ENCODE measurements around the gene ACBD4.

The ACBD4 gene

GRCh38 chr17:45104497-45104896, 31.0 kb upstream of the ACBD4 start:
- no peaks in the 10 kb centered on the region for H3K27me3 ChIP-seq (ENCODE audit: low read depth, low read length)
- no peak overlapping the region for H3K27ac ChIP-seq (ENCODE audit: low read length)
- no peak overlapping the region for H3K4me3 ChIP-seq (ENCODE audit: low read length)
- H3K79me2 ChIP-seq (ENCODE audit: low read length), result no peaks in the 10 kb centered on the region
- no peak overlapping the region for H3K9ac ChIP-seq (ENCODE audit: low read length)
- H4K20me1 ChIP-seq (ENCODE audit: insufficient read depth, low read length), result no peaks in the 10 kb centered on the region
- H3K36me3 ChIP-seq (replicated peaks; ENCODE audit: low read depth, low read length), result peaks cover 72% of the 10 kb centered on the region
- H3K4me2 ChIP-seq (ENCODE audit: low read length), result no peak overlapping the region
- TF ChIP-seq CTCF (IDR thresholded peaks at IDR 0.05; ENCODE audit: low read depth, low read length), result no peak
- TF ChIP-seq EZH2phosphoT487 (IDR thresholded peaks at IDR 0.05; ENCODE audit: low read depth), result no peak
- no peak overlapping the region for H2AFZ ChIP-seq (ENCODE audit: low read depth, low read length)
- H3K9me3 ChIP-seq (ENCODE audit: insufficient read depth, low read length), result no peaks in the 10 kb centered on the region
- no peaks in the 10 kb centered on the region for H3K4me1 ChIP-seq (ENCODE audit: low read length)

- TF ChIP-seq CTCF (IDR thresholded peaks at IDR 0.05; ENCODE audit: low read depth, low read length), result 0 out of 2 replicates have a peak, but pooled peaks have one; percentile 5
- TF ChIP-seq EZH2phosphoT487 (IDR thresholded peaks at IDR 0.05; ENCODE audit: low read depth), result no peak
- Histone ChIP-seq H3K4me1 (ENCODE audit: low read length) (no peaks in the 10 kb centered on the region), H3K27ac (ENCODE audit: low read length) (no peak overlapping the region), H3K4me3 (ENCODE audit: low read length) (no peak overlapping the region), H3K79me2 (ENCODE audit: low read length) (no peaks in the 10 kb centered on the region), H3K9ac (ENCODE audit: low read length) (no peak overlapping the region), H3K27me3 (ENCODE audit: low read depth, low read length) (no peaks in the 10 kb centered on the region), H3K4me2 (ENCODE audit: low read length) (no peak overlapping the region), H2AFZ (ENCODE audit: low read depth, low read length) (no peak overlapping the region), H3K9me3 (ENCODE audit: insufficient read depth, low read length) (no peaks in the 10 kb centered on the region), H4K20me1 (ENCODE audit: insufficient read depth, low read length) (no peaks in the 10 kb centered on the region), H3K36me3 (replicated peaks; ENCODE audit: low read depth, low read length) (peaks cover 68% of the 10 kb centered on the region)
Measured at GRCh38 chr17:45104907-45105624, 30.4 kb upstream of the ACBD4 start.

GRCh38 chr17:45106096-45106495, 29.4 kb upstream of the ACBD4 start:
- no peak for TF ChIP-seq EZH2phosphoT487 (IDR thresholded peaks at IDR 0.05; ENCODE audit: low read depth)
- TF ChIP-seq CTCF (IDR thresholded peaks at IDR 0.05; ENCODE audit: low read depth, low read length), result no peak
- H3K4me3 ChIP-seq (ENCODE audit: low read length), result no peak overlapping the region
- H4K20me1 ChIP-seq (ENCODE audit: insufficient read depth, low read length), result no peaks in the 10 kb centered on the region
- no peaks in the 10 kb centered on the region for H3K4me1 ChIP-seq (ENCODE audit: low read length)
- H3K36me3 ChIP-seq (replicated peaks; ENCODE audit: low read depth, low read length), result peaks cover 68% of the 10 kb centered on the region
- no peak overlapping the region for H3K4me2 ChIP-seq (ENCODE audit: low read length)
- H2AFZ ChIP-seq (ENCODE audit: low read depth, low read length), result no peak overlapping the region
- H3K27me3 ChIP-seq (ENCODE audit: low read depth, low read length), result no peaks in the 10 kb centered on the region
- H3K9me3 ChIP-seq (ENCODE audit: insufficient read depth, low read length), result no peaks in the 10 kb centered on the region
- H3K79me2 ChIP-seq (ENCODE audit: low read length), result no peaks in the 10 kb centered on the region
- no peak overlapping the region for H3K9ac ChIP-seq (ENCODE audit: low read length)
- no peak overlapping the region for H3K27ac ChIP-seq (ENCODE audit: low read length)

GRCh38 chr17:45106582-45106981, 28.9 kb upstream of the ACBD4 start:
- peaks cover 66% of the 10 kb centered on the region for H3K36me3 ChIP-seq (replicated peaks; ENCODE audit: low read depth, low read length)
- TF ChIP-seq CTCF (IDR thresholded peaks at IDR 0.05; ENCODE audit: low read depth, low read length) (no peak), EZH2phosphoT487 (IDR thresholded peaks at IDR 0.05; ENCODE audit: low read depth) (no peak)
- no peak overlapping the region for H3K27ac ChIP-seq (ENCODE audit: low read length)
- peaks cover 1% of the 10 kb centered on the region; the same call in 1 of the 2 replicates for H3K4me1 ChIP-seq (ENCODE audit: low read length)
- H3K27me3 ChIP-seq (ENCODE audit: low read depth, low read length), result no peaks in the 10 kb centered on the region
- H4K20me1 ChIP-seq (ENCODE audit: insufficient read depth, low read length), result no peaks in the 10 kb centered on the region
- no peaks in the 10 kb centered on the region for H3K79me2 ChIP-seq (ENCODE audit: low read length)
- no peak overlapping the region for H3K9ac ChIP-seq (ENCODE audit: low read length)
- no peak overlapping the region for H3K4me3 ChIP-seq (ENCODE audit: low read length)
- no peaks in the 10 kb centered on the region for H3K9me3 ChIP-seq (ENCODE audit: insufficient read depth, low read length)
- no peak overlapping the region for H2AFZ ChIP-seq (ENCODE audit: low read depth, low read length)
- H3K4me2 ChIP-seq (ENCODE audit: low read length), result no peak overlapping the region

Measured in OCI-LY3 (cell line).